Measurements from ENCODE around the gene IER5L.

The IER5L gene

GRCh38 chr9:129160712-129161533, 17.1 kb downstream of the IER5L start:
- no peak for DNase-seq

GRCh38 chr9:129156163-129156562, 21.9 kb downstream of the IER5L start:
- DNase-seq, result no peak

GRCh38 chr9:129154866-129155477, 23.1 kb downstream of the IER5L start:
- no peak for DNase-seq

DNA sequence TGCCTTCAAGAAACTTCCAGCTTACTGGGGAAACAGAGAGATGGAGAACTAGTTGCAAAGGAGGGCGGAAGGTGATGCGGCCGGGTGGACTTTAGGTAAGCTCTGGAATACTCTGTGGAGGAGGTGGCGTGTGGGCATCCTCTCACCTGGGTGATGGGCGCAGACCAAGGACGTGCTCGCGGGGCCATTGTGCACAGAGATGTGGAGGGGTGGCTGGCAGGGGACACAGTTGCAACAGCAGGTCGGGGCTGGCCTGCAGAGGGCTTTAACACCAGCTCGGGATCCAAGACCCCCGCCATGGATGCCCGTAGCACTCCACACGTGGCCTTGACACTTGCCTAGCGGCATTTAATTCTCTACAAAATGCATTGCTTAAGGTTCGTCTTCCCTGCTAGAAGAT, 26.6 kb downstream of the IER5L start:
- no peak for DNase-seq

DNA sequence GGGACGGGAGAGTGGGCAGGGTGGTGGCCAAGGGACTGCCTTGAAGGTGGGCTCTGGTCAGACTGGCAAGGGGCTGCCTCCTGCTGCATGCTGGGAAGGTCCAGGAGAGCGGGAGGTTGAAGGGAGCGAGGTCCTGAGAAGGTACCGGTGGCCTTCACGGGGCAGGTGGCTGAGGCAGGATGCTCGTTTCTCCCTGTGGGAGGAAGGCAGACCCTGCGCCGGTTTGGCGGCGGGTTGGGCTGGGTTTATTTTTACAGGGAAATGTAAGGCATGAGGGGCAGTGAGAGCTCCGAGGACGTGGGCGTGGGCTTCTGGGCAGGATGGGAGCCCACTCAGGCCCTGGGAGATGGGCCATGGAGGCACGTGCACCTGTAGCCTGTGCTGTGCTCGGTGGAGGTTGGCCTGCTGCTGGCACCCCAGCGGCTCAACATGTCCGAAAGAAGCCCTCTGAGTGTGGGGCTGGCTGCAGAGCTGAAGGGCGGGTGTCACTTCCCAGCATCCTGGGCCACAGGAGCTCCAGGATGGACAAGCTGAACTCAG, 27.3 kb downstream of the IER5L start:
- no peak for DNase-seq

DNA sequence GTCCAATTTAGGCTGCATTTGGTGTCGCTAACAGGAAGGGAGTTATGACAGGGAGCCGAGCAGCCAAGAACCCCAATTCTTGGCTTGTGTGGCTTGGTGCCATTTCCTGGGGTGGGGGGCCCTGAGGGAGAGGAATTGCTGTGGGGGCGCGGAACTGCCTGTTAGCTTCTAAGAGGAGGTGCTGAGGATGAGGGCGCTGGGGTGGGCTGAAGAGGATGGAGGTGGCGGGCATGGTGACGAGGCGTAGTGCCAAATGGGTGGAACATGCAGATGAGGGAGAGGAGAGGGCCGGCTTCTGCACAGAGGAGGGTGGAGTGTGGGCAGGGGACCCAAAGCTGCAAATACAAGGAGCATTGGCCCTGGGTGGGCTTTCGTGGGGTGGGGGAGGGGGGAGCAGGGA, 27.9 kb downstream of the IER5L start:
- no peak for DNase-seq

DNA sequence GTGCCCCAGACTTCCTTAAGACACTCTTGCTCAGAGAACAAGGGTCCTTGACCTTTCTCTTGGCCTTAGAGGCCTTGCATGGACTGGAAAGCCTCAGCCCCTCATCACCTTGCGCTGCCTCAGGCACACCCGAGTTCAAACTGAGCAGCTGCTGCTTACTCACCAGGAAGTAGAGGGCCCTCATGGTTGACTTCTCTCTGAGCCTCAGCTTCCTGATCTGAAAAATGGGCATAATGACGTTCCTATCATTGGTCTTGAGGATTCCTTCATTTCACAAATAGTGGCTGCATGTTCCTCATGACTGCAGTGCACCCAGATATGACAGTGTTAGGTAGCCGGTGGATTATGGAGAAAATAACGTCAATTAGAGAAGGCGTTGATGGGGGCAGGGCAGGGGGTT, 28.6 kb downstream of the IER5L start:
- DNase-seq, result no peak

DNA sequence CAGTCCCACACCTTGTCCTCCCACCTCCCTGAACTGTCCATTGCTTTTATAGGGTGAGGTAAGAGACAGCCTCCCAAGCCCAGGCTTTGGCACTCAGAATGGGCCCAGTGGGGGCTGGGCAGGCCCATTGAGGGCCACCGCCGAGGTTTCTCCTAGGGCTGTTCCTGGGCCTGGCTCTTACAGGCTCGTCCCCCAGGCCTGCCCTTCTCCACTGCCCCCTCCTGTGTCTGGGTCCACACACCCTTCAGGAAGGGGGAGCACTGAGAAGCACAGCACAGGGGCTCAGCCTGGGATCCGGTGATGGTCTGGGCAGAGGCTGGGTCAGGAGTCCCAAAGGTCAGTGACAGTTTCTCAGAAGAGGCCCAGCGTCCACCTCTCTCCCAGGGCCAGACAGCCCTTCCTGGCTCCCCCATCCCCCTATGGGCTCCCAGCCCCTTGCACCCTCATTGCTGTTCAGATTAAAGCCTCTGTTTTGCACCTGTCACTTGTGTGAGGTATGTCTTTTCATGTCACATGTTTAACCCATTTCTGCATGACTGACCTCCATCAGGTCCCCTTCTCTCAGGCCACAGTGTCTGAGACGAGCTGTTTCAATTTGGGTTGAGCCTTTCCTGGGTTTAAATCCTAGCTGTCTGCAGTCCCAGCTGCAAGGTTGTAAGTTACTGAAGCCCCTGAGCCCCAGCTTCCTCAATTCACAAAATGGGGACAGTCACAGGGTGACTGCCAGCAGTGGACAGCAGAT, 29.4 kb downstream of the IER5L start:
- DNase-seq, result no peak

DNA sequence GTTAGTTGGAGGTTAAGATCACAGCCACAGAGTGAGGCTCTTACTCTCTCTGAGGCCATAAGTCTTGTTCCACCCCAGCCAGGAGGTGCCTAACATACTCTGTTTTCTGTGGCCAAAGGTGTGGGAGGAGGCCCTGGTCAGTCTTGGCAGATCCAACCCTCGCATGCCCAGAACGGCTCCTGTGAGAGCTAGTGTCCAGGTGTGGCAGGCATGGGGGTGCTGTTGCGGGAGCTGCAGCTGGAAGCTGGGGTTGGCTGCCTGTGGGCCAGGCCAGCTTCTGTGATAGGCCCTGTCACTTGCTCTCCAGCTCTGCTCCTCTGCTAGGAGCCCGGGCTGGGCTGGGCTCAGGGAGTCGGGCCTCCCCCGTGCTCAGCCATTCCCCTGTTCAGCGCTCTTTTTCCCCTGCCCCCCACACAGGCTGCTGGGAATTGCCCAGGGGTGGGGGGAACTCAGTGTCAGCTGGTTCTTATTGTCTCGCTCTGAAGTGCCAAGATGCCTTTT, 31.6 kb downstream of the IER5L start:
- DNase-seq, result no peak

- DNase-seq, result no peak
Measured at GRCh38 chr9:129145841-129146292, 32.2 kb downstream of the IER5L start.

- DNase-seq, result no peak
Measured at GRCh38 chr9:129145316-129145715, 32.7 kb downstream of the IER5L start.

DNA sequence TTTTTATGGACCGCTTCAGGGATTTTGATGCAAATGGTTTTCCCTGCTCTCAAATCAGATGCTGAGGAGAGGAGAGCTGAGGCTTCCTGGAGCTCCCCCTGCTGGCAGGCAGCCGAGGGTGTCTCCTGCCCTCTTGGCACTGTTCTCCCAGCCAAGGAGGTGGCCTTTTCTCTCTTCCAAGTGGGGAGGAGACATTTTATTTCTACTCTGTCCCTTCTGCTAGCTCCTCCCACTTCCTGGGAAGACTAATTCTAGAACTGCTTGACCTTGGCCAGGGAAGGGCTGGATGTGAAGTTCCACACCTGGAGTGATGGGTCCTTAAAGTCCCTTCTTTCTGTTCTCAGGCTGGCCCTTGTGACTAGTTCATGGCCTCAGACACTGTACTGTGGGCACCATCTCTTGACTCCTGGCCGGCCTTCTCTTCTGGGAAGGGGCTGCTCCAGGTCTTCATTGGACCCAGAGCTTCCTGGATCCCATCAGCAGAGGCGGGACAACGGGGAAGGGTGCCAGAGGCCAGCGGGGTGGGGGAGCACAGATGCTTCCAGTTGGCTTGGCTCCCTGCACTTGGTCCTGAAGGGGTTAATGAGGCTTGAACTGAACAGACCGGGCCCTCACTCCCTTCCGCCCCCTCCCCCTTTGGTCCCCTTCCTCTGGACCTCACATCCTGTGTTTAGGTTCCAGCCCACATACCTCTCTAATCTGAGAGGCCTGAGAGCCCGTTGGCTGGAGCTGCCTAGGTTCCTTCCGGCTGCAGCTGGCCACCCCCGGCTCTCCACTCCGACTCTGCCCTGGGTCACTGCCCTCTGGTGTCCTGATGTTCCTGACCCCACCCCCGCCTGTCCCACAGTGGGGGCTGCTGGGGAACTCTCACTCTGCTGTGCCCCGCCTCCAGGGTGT, 34.8 kb downstream of the IER5L start:
- DNase-seq, result peak; percentile 60

DNA sequence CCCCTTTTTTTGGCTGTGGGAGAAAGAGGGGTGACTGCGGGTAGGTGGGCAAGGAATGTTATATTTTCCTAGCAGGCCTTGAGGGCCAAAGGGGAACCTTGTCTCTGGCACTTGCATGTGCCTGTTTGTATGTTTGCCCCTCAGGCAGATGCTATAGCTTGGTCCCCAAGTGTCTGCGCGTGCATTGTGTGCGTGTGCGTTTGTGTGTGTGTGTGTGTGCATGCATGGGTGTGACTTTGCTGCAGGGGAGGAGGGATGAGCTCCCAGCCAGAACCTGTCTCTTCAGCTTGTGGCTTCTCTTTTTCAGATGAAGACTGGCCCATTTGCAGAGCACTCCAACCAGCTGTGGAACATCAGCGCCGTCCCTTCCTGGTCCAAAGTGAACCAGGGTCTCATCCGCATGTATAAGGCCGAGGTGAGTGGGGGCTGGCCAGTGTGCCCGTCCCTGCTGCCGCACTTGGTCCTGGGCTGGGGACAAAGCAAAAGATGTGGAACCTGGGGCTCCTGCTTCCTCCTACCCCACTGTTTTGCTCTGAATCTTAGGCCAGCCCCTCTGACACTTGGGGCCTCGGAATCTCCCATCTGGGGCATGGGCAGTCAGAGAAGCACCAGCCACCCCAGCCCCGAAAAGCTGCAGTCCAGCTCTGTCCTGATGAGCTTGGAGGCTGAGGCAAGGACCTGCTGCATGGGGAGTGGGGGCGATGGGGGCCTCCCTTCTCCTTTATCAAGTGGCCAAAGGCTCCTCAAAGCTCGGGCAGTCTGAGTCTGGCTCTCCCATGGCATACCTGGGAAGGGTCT, 35.7 kb downstream of the IER5L start:
- DNase-seq, result no peak

- DNase-seq, result peak; percentile 23
Measured at GRCh38 chr9:129141066-129142041, 36.7 kb downstream of the IER5L start.

DNA sequence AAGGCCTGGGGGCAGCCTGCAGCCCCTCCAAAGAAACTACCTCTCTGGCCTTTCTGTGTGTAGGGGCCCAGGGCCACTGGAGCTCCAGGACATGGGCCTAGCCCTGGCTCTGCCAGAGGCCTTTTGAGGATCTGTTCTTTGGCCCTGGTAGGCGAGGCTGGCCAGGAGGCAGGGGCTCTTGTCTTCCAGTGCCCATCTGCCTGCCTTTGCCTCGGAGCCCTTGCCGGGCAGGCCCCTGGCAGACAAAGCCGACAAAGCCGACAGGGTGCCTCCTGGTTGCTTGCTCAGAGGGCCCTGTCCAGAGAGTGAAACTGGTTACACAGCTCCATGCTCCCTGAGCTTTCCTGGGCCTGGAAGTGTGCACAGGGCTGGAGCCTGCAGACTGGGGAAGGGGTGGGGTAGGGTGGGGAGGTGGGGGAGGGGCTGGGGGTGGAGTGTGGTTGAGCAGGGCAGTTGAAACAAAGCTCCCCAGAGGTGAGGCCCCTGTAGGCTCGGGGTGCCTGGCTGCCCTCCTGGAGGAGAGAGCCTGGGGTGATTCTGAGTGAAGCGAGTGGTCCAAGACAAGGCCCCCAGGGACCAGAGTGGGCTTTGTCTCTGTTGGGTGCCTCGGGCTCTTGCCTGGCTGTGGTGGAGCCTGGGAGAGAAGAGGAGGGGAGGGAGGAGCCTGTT, 37.5 kb downstream of the IER5L start:
- peak; percentile 49 for DNase-seq

- DNase-seq, result peak; percentile 73
Measured at GRCh38 chr9:129139993-129140396, 38.1 kb downstream of the IER5L start.

DNA sequence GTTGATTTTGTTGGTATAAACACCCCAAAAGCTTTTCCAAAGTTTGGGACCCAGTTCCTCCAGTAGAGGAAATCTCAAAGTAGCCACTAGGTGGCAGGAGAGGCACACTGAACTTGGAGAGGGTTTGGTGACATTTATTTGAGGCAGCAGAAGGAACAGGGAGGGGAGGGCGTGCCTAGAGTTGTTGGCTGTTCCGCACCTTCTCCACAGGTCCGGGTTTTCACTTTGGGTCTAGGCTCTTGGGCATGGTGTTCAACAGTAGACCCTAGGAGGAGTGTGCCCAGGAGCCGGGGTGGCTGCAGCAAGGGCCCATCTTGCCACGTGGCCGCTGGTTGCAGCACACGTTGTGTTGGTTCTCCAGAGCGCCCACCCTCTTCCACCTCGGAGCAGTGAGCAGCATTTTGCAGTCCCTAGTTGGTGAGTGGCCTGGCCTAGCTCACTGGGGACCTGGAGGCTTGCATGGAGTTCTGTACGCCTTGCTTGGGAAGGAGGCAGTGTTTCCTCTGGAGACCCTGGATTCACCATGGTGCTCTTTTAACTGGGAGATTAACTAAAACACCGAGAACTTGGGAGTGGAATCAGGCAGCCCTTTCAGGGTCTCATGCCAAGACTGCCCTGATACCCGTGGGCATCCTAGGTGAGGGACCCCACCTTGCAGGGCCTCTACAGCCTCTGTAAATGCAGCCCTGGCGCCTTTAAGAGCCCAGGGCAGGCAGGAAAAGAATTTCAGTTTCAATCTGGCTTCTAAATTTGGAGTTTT, 38.6 kb downstream of the IER5L start:
- DNase-seq, result peak; percentile 94

DNA sequence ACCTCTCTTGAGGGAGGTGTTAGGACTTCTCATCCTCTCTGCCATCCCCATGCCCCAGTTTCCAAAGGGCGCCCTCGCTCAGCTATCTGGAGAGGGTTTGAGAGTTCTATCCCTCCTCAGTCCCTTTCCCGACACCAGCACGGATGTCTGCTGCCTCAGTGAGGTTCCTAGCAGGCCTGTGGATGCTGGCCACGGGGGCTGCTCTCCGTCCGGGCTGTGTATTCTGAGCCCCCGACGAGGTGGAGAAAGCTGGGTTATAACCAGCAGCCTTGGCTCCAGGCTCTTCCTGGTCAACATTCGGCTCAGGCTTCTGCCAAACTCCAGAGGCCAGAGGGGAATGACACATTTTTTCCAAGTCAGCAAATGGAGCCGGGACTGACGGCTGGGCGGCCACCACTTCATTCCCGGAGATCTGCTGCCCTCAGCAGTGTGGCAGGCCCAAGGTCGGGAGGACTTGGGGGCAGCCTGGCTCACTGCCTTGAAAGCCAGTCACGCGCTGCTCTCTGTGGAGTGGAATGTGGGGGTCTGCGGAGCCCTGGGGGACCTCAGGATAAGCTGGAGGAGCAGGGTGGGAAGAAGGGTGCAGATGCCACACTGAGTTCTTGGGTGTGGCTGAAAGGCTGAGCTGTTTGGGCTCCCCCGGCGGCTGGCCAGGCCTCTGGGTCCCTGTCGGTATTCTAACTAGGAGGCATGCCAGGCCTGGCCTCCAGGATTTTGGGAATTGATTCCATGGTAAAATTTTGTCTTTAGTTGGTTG, 39.4 kb downstream of the IER5L start:
- DNase-seq, result no peak

Measured in NCI-H510A treated with DMSO at 0.1 percent for 48 hours (cell line).